ENCODE data around the gene DPP6.

DPP6 gene

DNA sequence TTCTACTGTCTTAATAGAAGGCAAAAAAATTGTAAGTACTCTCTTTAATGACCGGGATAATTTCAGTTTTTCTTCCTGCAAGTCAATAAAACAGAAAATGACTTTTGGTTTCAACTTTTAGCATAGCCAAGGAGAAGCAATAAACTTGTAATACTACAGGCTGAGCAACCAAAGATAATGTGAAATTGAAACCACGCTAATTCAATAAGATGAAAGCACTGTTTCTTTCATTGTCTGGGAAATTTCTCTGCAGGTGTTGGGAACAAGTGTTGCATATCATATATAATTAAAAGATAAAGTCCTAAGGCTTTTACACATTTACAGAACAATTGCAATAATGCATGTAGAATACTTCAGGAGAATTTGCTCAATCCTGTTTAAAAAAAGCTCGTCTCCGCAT, 488.4 kb downstream of the DPP6 start:
- no peak for DNase-seq (ENCODE audit: low spot score)

DNA sequence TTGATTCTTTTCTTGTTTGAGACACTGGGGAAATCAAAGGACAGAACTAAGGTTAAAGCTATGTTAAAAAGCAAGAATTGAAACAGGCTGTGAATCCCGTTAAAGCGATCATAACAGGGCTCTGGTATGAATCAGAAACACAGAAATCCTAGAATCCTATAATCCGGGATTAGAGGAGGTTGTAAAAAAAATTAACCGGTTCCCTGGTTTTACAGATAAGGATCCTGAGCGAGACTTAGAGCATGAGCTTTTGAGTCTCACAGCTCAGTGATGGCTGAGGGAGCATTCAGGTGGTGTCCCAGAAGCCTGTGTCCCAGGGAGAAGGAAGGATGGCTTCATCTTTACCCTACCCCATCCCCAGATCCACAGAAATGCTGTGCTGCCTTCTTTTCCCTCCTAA, 489.4 kb downstream of the DPP6 start:
- DNase-seq (ENCODE audit: low spot score): no peak

DNA sequence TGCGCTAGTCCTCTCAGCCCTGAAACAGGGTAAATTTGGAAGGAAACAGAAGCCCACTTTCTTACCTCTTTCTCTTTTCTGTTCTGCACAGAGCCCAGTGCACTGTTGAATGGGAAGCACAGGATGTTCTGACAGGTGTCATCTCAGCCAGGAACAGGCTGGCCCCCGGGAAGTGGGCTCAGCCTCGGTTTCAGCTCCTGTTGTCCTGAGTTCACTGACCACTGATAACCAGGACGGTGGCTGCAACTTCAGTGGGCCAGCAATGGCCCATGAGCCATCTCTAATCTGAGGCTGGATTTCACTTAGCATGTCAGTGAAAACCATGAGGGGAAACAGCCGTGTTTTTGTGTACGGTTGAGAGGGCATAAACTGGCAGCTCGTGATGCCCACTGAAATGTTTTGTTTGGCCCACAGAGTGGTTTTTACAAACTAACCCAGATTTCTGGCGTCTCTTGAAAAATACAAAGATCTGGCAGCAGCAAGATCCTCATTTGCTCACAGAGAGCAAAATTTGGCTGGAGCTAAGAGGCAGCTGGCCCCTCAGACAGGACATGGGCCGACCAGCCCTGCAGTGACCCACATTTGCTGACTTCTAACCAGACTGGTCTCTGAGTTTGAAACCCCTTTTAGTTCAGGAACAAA, 494.9 kb downstream of the DPP6 start:
- no peak for DNase-seq (ENCODE audit: low spot score)

DNA sequence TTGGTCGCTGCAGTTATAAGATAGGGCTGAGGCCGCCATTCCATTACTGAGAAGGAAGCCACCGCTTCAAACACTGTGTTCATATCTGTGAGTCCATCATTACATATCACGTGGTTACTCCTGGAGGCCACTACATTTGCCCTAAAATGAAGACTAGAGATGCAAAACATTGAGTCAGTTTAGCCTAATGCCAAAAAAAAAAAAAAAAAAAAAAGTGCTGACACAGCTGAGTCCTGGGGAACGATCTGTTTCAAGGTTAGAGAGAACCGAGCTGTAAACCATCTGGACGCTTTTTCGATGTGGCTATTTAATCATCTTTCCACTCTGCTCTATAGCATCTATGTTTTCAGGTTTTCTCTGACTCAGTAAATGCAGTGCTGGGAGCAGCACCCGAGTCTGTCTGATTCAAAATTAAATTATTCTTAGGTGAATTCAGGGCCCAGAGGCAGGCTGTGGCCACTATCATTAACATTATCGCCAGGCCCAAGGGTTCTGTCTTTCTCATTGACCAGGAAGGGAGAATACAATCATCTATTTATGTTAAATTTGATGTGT, 501.6 kb downstream of the DPP6 start:
- no peak for DNase-seq (ENCODE audit: low spot score)

DNA sequence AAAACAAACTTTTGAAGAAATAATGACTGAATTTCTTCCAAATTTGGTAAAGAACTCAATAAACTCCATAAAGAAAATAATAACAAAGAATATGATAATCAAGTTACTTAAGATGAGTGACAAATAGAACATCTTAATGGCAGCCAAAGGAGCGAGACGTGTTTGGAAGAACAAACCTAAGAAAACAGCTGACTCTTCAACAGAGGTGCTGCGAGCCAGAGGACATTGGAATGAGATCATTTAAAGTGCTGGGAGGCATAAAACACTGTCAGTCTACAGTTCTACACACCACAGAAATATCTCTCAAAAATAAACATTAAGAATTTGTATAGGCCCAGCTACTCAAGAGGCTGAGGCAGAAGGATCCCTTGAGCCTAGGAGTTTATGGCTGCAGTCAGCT, 507.3 kb downstream of the DPP6 start:
- DNase-seq (ENCODE audit: low spot score): no peak

DNA sequence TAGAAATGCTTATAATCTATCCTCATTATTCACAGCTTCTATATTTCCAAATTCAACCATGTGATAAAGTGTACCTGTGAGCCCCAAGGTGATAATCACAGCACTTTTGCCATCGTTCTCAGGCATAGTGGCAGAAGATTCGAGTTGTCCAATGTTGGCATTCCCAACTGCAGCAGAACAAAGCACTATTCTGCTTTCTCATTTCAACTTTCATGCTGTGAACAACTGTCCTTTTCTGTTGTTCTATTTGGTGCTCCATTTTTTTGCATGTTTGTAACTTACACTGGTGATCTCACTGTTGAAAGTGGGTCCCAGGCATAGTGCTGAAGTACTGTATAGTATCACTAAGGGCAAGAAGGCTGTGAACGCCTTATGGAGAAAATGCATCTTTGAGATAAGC, 512.5 kb downstream of the DPP6 start:
- no peak for DNase-seq (ENCODE audit: low spot score)

DNA sequence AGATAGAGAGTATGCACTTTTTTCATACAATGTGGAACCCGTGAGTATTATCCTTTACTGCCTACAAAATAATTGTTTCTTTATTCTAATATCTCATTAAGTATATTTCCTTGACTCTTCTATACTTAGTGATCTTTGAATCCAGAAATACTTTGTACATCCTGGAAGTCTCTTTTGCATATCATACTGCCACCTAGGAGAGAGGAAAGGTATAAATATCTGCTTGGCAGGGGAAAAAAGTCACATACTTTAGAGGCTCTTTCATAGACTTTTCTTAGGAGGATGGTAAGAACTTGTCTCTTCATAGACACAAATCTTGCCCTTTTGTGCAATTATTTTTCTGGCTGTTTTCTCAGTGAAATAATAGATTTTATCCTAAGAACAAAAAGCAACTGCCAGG, 514.7 kb downstream of the DPP6 start:
- no peak for DNase-seq (ENCODE audit: low spot score)

DNA sequence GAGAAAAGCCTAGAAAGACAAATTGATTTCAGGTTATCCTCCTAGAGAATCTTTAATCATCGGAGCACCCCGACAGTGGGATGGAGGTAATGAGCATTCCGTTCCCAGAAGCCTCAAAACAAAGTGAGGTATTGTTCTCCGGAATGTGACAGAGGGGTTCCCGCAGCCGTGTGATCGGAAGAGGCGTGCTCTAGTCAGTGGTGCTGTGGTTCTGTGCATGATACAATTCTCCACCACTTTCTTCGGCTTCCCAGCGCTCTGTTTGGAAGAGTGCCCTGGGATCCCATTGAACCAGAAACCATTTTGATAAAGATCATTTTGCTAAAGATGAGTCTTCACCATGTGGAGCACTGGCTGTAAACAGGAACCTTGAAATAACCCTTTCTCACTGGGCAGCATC, 516.1 kb downstream of the DPP6 start:
- DNase-seq (ENCODE audit: low spot score): no peak

DNA sequence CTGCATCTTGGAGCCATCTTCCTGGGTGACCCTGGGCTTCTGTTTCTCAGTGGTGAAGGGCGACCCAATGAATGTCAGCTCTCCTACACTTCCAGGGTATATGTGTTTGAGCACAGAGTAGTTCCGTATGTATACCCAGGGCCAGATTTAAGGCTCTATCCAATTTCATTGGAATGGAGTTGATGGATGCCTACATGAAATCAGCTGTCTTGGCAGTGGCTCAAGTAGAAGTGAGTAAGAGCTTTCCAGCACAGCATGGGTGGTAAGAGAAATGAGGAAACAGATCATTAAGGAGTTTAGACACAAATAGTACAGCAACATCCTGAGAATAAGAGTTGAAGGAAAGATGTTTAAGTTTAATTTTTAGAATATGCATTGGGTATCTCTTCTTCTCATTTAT, 517.7 kb downstream of the DPP6 start:
- no peak for DNase-seq (ENCODE audit: low spot score)

DNA sequence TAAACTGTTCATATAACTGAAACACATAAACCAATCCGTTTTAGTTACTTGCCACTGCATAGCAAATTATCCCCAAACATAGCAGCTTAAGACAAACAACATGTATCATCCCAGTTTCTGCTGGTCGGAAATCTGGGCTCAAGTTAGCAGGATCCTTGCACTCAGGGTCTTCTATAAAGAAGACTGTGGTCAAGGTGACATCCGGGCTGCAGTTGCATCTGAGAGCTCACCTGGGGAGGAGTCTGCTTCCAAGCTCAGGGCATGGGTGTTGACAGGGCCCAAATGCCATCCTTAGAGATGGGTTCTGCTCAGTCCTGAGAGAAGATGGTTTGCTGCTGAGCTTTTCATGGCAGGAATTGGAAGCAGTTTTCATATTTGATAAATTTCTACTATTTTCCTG, 519.6 kb downstream of the DPP6 start:
- DNase-seq (ENCODE audit: low spot score): no peak

DNA sequence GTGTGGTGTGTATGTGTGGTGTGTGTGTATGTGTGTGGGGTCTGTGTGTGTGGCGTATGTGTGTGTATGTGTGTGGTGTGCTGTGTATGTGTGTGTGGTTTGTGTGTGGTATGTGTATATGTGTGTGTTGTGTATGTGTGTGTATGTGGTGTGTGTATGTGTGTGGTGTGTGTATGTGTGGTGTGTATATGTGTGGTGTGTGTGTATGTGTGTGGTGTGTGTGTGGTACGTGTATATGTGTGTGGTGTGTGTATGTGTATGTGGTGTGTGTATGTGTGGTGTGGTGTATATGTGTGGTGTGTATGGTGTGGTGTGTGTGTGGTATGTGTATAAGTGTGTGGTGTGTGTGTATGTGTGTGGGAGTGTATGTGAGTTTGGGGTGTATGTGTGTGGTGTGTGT, 522.0 kb downstream of the DPP6 start:
- no peak for DNase-seq (ENCODE audit: low spot score)

DNA sequence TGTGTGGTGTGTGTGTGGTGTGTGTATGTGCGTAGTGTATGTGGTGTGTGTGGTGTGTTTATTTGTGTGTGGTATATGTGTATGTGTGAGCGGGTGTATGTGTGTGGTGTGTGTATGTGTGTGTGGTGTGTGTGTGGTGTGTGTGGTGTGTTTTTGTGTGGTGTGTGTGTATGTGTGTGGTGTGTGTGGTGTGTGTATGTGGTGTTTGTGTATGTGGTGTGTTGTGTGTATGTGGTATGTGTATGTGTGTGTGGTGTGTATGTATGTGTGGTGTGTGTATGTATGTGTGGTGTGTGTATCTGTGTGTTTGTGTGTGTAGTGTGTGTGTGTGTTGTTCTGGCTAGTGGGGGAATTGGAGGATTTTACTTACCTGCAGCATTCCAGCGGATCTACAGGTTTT, 523.3 kb downstream of the DPP6 start:
- no peak for DNase-seq (ENCODE audit: low spot score)

DNA sequence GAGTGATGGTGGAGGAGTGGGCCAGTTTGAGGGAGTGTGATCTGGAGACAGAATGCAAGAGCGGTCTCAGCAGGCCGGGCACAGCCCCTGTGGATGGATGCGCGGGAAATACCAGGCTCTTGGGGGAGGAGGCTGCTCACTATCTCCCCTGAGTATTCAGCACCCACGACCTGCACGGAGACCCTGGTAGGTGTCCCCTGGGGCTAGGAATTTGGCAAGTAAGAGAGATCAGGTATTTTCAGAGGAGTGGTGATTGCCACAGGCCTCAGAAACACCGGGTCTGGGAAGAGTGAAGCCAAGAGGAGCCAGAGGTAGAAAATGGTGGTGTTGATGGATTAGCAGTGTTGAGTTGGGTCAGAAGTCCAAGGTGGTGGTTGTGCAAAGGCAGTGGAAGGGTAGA, 524.4 kb downstream of the DPP6 start:
- no peak for DNase-seq (ENCODE audit: low spot score)

DNA sequence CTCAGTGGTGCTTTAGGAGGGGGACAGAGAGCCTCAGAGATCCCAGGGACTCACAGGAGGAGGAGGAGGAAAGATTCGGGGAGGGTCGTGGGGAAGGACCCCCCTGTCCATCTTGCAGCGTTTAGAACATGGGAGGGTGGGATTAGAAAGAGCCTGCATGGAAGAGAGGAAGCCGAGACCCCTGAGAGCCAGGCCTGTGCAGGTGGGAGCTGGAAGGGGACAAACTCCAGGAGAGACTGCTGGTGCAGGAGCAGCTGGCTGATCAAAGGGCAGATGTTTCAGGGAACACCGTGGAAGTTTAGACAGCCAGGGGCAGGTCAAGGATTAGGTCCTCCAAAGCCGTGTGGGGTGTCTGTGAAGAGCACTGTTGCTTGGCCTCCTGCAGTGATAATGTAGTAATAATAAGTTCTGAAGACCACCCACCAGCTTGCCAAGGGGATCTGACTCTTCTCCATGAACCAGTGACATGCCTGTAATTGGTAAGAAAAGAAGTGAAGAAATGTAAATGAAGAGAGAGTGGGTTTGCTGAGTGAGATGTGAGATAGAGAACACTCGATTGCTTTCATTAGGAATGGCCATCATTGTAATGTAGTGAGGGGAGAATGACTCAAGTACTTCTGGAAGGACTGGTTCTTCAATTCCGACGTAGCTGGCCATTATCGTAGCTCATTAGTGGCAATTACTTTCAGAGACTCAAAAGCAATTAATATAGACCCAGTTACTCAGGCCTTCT, 525.1 kb downstream of the DPP6 start:
- no peak for DNase-seq (ENCODE audit: low spot score)

DNA sequence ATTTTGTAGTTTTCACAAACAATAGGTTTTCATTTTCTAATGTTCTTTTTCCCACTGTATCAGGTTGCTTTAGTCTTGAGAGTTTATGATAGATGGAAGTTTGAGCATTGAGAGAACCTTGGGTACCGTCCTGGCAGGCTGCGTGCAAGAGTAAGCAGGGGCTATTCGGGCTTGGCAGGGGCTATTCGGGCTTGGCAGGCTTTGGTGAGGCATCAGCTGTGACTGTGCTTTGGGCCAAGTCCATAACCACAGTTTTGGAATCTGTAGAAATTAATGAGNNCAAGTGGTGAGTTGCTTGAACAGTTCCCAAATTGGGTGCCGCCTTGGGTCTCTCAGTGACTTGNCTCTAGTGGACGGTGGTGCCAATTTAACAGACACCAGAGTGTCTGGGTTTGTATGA, 526.1 kb downstream of the DPP6 start:
- DNase-seq (ENCODE audit: low spot score): no peak

DNA sequence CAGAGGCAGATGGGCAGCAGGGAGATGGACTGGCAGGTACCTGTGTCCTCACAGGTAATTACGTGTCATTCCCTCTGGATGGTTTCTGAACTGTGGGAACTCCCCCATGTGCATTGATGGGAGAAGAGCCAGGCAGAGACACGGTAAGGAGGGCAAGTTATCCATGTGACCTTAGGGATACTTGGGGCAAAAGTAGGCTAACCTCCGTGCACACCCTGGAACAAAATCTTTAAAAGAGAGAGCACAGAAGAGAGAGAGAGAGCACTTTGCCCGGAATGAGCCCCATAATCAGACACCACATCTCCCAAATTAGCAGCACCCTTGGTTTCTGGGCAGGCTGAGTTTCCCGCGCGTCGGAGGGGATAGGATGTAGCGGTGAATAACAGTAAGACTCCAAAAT, 527.5 kb downstream of the DPP6 start:
- no peak for DNase-seq (ENCODE audit: low spot score)

DNA sequence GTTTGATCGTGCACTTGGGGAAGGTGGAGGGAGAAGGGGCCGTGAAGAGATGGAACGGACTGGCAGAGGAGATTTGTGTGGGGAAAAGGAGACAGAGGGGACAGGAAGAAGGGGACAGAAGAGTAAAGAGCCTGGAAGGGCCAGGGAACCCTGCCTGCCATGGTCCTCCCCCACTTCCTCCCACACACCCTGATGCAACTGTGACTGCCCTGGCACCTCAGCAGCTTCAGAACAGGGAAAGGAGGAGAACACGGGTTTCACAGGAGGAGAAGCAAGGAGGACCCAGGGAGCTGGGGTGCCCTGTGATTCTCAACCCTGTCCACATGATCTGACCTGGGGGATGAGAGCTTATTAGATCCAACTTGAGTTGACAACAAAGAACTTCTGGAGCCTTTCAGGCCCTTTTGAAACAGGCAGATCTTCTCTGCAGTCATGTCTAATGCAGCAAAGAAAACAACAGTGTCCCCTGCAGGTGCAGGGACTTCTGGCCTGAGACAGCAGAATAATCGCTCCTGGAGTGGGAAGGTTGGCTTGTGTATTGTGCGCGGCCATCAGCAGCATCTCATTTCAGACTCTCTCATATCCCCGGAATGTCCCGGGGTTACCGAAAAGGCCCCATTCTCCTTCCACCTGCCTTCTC, 529.2 kb downstream of the DPP6 start:
- no peak for DNase-seq (ENCODE audit: low spot score)

DNA sequence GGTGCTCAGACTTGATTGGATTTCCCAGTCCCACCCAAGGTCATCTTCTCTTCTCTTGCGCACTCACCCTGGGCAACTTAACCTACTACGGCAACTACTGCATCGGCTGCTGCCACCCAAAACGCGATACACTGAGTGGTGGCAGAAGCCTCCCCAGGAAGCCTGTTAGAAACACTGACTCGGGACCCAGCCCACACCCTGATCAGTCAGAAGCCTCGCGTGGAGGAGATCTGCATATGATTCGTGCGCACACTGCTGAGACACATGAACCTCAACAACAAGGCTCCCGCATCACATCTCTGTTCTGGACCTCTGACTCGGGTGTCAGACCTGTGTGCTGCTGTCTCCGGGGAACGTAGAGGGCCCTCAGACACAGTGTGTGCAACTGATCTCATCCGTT, 531.3 kb downstream of the DPP6 start:
- no peak for DNase-seq (ENCODE audit: low spot score)

DNA sequence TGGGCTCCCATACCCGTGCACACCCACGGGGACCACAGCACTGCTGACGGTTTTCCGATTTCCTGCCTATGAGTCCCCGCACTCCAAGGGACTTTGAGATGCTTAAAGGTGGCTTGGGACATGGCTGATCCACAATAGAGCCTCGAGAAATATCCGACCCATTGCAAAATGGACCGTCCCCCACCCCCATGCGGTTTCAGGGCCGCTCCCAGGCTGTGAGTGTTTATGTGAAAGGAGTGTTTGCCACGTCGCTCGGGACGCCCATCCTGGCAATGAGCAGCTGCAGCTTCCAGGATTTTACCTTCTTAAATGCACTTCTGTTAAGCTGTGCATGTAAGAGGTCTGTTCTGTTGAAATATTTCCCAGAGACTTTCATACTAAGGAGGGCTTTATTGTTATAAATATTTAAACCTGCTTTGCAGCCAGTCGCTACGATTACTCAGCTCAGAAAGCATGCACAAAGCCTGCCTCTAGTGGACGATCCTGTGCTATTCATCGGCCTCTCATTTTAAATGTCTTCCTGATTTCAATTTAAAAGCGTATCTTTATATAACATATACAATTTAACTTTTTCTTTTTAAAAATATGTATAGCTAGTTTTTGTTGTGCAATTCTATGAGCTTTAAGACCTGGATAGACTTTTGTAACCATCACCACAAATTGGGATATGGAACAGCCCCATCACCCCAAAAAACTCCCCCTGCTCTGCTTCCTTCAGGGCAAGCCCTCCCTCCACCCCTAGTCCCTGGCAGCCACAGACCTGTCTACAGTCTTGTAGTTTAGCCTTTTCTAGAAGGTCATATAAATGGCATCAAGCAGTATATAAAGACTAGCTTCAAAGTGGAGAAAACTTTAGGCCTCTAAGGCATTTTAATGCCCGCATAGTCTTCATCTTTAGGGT, 532.4 kb downstream of the DPP6 start:
- no peak for DNase-seq (ENCODE audit: low spot score)

DNA sequence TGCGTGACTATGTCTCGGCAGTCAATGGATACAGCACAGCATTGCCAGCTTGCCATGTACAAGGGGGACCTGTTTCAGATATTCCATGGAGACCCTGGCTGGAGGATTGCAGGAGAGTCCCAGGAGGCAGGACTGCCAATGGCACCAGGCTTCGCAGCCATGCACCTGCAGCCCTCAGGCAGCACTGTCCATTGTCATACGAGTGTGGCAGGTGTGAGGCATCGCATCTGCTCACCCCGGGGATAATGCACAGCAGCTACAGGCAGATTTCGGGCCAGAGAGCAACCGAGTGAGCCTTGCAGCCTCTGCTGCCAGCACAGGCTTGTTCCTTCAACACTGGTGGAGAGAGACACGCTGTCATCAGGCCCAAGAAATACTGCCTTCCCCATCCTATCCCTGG, 535.6 kb downstream of the DPP6 start:
- DNase-seq (ENCODE audit: low spot score): no peak

DNA sequence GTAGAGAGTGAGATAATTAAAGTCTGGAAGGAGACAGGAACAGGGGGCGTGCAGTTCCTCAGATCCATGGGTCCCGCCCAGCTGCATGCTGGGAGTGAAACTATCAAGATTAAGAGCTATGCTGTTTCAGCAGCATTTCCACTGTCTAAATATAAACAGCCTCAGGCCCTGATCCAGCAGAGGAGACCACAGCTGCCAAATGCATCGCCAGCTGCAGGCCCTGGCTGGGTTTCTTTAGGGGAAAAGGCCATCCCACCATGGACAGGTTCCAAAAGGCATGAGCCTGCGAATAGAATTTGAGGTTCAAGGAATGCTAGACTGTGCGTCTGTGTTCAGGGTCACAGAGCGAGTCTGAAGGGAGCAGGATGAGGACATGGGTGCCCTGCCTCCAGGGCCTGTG, 539.3 kb downstream of the DPP6 start:
- no peak for DNase-seq (ENCODE audit: low spot score)

DNA sequence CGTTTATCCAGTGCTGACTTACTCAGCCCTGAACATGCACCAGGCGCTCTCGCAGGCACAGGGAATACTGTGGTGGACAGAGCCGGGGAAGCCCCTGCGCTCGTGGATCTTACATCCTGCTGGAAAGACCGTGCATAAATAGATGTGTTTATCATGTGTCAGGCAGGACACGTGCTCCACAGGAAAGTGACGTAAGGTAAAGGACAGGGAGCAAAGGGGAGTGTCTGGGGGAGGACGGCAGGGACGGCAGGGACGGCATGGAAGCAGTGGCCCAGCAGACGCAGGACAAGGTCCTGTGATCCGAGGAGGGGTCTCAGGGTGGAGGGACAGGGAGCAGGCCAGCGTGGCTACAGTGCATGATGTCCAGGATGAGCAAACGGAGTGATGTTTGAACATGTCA, 540.2 kb downstream of the DPP6 start:
- no peak for DNase-seq (ENCODE audit: low spot score)

Data from hematopoietic multipotent progenitor cell treated with erythropoietin and hydrocortisone succinate and interleukin-3 and kit ligand, for 15 days (in vitro differentiated cells).